Nucleus accumbens (tissue), 56 donors: ENCODE results near the gene NPEPL1.
"Not testable (repeated sequence)": the region's sequence is repeated elsewhere in the genome, so short reads cannot be mapped to it uniquely, and the experiment has no call there.

Experiments used
- DNase-seq, 56 donors: peaks; one replicate each; lab custom pipeline; 2025; lab: John Stamatoyannopoulos, UW

The NPEPL1 gene

DNA sequence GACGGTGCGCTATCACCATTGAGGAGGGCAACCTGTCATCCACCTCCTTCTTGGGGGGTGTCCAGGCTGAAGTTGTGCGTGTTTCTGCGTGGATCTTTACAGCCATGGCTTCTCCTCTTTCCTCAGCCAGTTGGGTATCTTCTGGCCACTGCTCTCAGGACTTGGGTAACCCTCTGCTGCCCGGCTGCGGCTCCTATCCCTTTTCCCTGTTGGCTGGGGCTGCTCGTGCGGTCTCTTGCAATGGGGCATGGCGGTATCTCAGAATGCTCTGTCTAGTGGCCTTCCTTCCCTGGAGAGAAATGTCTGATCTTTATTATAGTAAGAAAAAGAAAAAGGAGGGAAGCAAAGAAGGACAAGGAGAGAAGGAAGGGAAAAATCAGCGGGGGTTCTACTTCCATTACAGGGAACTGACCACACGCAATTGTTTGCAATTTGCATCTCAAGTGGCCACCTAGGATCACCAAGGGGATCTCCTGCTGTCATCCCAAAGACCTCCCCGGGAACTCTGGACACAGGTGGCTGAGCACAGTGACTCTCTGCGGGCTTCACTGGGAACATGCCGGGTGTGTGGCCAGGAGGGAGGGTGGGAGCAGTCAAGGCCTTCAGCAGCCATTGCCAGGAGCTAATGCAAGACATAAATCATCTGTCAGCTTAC, 60.8 kb downstream of the NPEPL1 start:
- DNase-seq: no peak

DNA sequence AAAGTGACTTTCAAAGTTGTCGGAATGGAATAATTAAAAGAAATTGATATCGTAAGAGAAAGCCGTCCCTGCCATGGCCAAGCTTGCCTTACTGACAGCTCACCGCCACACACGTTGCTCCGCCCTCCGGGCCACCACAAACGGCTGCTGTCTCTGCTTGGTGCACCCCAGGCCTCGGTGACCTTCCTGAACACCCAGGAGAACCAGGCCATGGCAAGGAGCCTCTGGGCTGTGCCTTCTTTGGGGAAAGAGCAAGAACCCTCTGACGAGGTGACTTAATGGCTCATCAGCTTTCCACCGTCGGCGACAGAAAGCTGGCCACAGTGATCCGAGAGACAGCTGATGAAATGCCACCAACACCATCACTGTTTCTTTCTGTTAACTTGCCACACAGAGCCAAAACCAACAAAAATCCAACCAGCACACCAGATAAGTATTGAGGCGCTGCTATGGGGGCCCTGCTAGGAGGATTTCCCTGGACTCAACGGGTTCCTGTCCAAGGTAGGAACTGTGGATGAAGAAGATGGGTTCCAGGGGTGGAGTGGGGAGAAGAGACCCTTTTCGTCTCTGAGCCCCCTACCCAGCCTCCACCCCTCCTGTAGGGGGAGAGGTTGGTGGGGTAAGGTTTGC, 61.4 kb downstream of the NPEPL1 start:
- no peak for DNase-seq

DNA sequence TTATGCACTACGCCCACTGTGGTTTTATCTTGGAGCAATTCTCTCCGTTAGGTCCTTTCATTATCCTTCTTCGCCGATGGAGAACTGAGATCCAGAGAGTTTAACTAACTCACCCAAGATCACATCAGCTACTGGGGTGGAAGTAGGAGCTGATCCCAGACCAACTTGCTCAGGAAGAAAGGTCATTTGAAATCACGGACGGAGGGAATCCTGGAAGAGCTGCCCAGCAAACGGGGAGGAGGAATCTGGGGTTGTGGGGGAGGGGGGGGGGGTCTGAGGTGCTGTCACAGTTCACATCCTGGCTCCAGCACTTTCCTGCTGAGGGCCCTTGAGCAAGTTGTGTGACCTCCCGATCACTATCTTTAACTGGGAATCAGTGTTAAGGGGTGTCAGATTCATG, 62.0 kb downstream of the NPEPL1 start:
- no peak for DNase-seq

DNA sequence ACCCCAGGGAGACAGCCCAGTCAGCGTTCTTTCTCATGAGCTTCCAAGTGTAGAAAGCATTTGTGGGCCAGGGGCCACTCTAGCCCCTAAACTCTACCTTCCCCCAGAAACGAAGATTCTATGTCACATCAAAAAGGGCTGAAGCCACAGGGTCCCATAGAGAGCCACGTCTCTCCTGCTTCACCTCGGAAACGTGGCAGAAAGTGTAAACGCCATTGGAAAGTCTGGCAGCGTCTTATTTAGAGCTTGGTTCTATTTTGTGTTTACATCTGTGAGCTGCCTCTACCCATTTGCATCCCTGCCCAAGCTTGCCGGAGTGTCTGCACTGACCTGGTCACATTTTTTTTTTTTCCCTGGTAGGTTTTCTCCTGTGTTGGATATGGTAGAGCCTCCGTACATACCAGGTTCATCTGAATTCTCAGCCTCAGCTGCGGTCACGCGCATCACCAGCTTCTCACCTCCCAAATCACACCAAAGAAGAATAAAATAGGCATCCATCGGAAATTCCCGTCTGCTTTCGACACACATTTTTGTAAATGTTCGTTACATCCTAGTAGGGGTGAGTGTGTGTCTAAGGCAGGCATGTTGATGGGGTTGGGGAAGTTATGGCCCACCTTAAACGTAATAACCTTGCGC, 62.6 kb downstream of the NPEPL1 start:
- DNase-seq: no peak

DNA sequence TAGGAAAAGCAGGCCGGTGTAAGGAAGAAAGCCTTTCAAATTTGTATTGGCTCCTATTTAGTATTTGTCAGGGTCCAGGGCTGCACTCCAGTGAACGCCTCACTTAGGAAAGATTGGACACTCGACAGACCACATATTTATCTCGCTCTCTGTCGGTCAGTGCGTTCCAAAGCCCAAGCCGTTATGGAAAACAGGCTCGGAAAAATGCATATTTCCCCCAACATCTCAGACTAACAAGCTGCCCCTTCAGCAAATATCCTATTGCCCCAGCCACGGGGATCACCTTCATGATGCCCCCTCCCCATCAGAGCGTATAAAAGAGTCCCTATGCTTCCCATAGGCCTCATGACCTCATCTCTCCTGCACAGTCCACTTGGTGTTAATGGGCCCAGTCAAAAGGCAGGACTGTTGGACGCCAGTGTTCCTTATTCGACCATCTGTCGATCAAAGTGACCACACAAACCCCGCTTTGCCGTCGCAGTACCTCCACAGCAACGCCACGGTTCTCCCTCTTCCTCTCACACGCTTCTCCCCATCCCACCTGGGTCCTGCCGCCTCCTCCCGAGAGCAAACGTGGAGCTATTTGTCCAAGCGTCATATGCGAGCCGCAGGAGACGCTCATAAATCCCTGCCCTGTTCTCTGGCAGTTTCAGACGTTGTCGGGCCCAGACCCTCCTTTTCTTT, 63.3 kb downstream of the NPEPL1 start:
- DNase-seq: no peak

DNA sequence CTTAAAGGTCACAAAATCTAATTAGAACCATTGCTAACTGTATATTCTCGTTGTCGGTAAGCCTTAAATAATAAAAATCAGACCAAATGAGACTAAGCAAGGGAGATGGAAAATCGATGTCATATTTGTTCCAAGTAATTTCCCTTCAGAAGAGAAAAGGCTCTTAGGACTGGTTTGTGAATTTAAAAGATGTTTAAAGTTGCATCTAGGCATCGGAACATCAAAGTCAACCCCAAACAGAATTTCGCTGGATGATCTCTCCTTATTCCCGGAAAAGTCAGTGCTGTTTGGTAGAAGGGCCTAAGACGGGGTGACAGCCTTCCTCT, 63.8 kb downstream of the NPEPL1 start:
- DNase-seq: no peak

DNA sequence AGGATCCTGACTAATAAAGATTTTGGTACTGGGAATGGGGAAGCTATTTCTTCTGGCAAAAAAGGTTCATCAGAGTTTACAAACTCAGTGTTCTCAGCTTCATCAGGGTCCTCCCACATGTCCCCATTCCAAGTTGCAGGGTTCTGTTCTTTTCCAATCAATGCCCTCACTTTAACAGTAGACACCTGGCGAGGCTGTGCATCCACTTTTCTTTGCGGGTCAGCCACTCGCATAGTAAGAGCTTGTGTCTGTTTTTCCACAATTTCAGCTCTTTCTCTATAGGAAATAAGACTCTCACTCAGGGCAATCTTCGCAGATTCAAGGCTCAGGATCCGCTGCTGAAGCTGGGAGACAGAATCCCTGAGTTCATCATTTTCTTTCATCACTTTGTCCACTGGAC, 65.0 kb downstream of the NPEPL1 start:
- DNase-seq: not testable (repeated sequence)

DNA sequence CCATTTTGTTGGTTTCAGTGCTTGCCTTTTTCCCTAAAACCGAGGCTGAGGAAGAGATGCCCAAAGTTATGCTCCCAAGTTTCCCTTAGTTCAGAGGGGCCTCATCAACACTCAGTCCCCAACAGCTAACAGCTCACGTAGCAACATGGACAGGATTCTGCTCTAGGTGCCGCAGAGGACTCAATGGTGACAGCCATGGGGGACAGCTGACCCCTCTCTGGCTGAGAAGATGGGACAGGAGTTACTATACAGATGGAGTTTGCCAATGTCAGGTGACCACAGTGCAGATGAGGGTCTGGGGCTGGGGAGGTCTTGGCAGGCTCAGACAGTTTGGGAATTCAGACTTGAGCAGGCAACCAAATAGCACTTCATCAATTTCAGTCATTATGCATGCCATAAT, 67.3 kb downstream of the NPEPL1 start:
- DNase-seq: no peak

DNA sequence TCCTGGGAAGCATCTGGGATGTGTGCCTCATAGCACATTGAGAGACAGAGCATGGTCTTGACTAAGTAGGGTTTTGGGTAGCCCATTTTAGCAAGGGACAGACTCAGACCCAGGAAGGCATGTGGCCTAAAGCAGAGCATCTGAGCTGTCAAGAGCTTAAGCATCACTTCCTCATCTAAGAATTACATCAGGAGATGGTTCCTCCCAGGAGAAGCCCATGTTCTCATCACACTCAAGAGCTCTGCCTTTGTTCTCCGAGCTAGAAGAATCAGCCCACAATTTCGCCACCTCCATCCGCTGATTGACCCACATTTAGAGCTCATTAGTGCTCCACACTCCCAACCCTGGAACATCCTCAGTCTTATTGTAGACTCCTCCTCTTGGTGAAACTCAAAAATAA, 68.3 kb downstream of the NPEPL1 start:
- no peak for DNase-seq

DNA sequence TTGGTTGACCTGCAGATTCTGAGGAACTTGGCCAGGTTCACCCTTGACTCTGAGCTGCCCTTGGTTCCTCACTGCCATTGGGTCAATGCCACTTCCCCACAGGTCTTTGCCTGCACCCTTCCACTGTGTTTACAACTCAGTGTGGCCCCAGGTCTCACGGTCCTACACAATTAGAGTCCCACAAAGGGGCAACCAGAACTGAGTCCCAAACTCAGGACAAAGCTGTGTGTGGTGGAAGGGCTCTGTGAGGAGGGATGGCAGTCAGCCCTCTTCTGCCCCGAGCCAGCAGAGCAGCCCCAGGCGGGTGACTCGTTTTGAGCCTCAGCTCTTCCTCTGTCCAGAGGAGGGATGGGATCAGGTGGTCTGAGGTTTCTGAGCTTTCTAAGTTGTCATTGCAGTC, 69.5 kb downstream of the NPEPL1 start:
- no peak for DNase-seq

DNA sequence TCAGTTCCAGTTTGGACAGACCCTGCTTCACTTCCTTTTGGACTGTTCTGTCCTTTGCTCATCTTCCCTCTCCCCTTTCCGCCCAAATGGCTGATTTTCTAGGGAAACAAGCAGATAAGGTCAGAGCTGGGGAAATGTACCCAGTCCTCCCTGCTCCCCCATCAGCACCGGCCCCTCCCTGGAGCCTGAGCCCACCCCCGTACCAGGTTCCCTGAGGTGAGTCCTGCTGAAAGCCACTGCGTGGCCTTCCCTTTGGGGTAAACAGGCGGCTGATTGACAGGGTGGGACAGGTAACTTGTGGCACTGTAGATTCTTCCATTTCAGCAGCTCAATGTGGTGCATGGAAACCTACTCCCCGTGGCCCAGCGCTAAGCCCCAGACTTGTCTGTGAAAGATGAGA, 70.5 kb downstream of the NPEPL1 start:
- no peak for DNase-seq
